ENCODE results near the gene ELL. TPM values are rescaled to one million over a fixed set of nuclear protein-coding genes. Genes with fewer than 3 reads are reported as not detected.

Gene ELL
- total and polyA plus RNA-seq, 9 of the 15 experiments (the other 6 are each of a cell fraction or from before 2014, with no cell fraction given) = 0.24 to 22.5 (median 4.1) TPM

DNA sequence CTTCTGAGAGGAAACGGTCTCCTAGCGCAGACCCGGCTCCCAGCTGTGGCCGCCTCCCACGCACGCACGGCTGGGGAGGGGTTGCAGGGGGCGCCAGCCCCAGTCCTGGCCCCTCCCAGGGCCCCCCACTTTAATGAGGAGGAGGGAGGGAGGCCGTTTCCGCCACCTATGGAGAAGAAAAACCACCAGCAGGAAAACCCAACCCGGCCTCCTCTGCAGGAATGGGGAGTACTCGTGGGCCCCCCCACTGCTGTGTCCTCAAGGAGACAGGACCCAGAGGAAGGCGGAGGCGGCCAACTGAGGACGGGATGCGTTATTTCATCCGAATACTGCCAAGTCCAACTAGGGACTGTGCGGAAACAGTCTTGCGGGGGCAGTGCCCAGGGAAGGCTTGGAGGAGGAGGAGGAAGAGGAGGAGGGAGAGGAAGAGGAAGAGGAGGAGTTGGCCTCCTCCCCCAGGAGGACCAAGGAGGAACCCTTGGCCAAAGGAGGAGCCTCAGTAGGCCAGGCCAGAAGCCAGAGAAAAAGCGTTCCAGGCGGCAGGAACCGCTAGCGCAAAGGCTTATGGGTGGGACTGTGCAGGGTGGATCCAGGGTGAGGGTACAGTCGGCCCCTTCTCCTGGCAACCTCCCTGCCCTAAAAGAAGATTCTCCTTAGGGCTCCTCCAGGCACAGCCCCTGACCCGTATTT, 106.5 kb downstream of the ELL start (continued):
- TF ChIP-seq MECOM (CRISPR knock-in tag; IDR thresholded peaks at IDR 0.05) (peak; percentile 87), ZNF436 (CRISPR knock-in tag; IDR thresholded peaks at IDR 0.05) (no peak), ZSCAN32 (CRISPR knock-in tag; IDR thresholded peaks at IDR 0.05) (no peak; the same call in 1 of the 2 replicates), ZBTB7A (IDR thresholded peaks at IDR 0.05; ENCODE audit: borderline replicate concordance, control insufficient read depth, low read depth, low read length) (peak; percentile 99), ATF1 (CRISPR knock-in tag; IDR thresholded peaks at IDR 0.05) (no peak), ATF1 (tag; IDR thresholded peaks at IDR 0.05) (no peak), SMAD1 (IDR thresholded peaks at IDR 0.05; ENCODE audit: low read depth, low read length, partially characterized antibody) (peak; percentile 29), TRIM28 (IDR thresholded peaks at IDR 0.05) (no peak), ILF3 (IDR thresholded peaks at IDR 0.05; ENCODE audit: borderline replicate concordance) (no peak), KDM4B (IDR thresholded peaks at IDR 0.05; ENCODE audit: borderline replicate concordance in 2 of 2, low read depth in 1 of 2) (0 out of 4 replicates have a peak, but pooled peaks of 1 of the 2 experiments have one; percentile 79), MTF1 (CRISPR knock-in tag; IDR thresholded peaks at IDR 0.05; ENCODE audit: borderline replicate concordance) (no peak), KAT8 (IDR thresholded peaks at IDR 0.05; ENCODE audit: low read depth) (no peak), DDX20 (tag; IDR thresholded peaks at IDR 0.05; ENCODE audit: low read depth) (no peak), ZNF217 (CRISPR knock-in tag; IDR thresholded peaks at IDR 0.05) (no peak), ARID2 (IDR thresholded peaks at IDR 0.05) (no peak), SNRNP70 (optimal IDR thresholded peaks at IDR 0.05; ENCODE audit: low read depth, low read length) (no peak), ERF (CRISPR knock-in tag; IDR thresholded peaks at IDR 0.05) (peak; percentile 87; the same call in 1 of the 2 replicates), CEBPB (tag; IDR thresholded peaks at IDR 0.05) (no peak), L3MBTL2 (IDR thresholded peaks at IDR 0.05) (peak; percentile 25; the same call in 1 of the 2 replicates), ZNF57 (CRISPR knock-in tag; IDR thresholded peaks at IDR 0.05) (no peak)
- TF ChIP-seq, protein P1, sequence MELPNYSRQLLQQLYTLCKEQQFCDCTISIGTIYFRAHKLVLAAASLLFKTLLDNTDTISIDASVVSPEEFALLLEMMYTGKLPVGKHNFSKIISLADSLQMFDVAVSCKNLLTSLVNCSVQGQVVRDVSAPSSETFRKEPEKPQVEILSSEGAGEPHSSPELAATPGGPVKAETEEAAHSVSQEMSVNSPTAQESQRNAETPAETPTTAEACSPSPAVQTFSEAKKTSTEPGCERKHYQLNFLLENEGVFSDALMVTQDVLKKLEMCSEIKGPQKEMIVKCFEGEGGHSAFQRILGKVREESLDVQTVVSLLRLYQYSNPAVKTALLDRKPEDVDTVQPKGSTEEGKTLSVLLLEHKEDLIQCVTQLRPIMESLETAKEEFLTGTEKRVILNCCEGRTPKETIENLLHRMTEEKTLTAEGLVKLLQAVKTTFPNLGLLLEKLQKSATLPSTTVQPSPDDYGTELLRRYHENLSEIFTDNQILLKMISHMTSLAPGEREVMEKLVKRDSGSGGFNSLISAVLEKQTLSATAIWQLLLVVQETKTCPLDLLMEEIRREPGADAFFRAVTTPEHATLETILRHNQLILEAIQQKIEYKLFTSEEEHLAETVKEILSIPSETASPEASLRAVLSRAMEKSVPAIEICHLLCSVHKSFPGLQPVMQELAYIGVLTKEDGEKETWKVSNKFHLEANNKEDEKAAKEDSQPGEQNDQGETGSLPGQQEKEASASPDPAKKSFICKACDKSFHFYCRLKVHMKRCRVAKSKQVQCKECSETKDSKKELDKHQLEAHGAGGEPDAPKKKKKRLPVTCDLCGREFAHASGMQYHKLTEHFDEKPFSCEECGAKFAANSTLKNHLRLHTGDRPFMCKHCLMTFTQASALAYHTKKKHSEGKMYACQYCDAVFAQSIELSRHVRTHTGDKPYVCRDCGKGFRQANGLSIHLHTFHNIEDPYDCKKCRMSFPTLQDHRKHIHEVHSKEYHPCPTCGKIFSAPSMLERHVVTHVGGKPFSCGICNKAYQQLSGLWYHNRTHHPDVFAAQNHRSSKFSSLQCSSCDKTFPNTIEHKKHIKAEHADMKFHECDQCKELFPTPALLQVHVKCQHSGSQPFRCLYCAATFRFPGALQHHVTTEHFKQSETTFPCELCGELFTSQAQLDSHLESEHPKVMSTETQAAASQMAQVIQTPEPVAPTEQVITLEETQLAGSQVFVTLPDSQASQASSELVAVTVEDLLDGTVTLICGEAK (IDR thresholded peaks at IDR 0.05) = peak; percentile 75
- TF ChIP-seq, protein P1 (CRISPR knock-in tag; IDR thresholded peaks at IDR 0.05) = no peak
